ENCODE data around the gene MAPK12.
A peak's percentile ranks its signal among the peaks of the same experiment; 100 is the strongest.

GRCh38 chr22:50269970-50270665, 8.6 kb upstream of the MAPK12 start, which contains the start of gene MAPK11:
- no peak for TF ChIP-seq CTCF (IDR thresholded peaks at IDR 0.05)
- peak; percentile 21 for TF ChIP-seq POLR2AphosphoS5 (IDR thresholded peaks at IDR 0.05)
- TF ChIP-seq POLR2A (IDR thresholded peaks at IDR 0.05): no peak
